Upper lobe of left lung (tissue), 4 donors: ENCODE data around the gene P2RY13.

Source experiments
- CTCF ChIP-seq, 6 experiments: fragments of 450-650 bp in 4 of 6; fragments of 200-600 bp in 2 of 6; sonication (generic) in 2 of 6; IDR thresholded peaks; one replicate each; pipeline ENCODE4 v1.5.1; 2016 to 2019; ENCODE audit warnings: antibody characterized with exemption in 6 of 6
- POLR2A ChIP-seq, 4 donors: fragments of 450-650 bp; IDR thresholded peaks; one replicate each; pipeline ENCODE4 v1.5.1; 2016 to 2017; ENCODE audit warnings: antibody characterized with exemption in 4 of 4, mild to moderate bottlenecking in 2 of 4
- POLR2AphosphoS5 ChIP-seq, 2 donors: sonication (generic); formaldehyde crosslinking; IDR thresholded peaks; one replicate each; pipeline ENCODE4 v1.5.1; 2017; ENCODE audit warnings: antibody characterized with exemption in 2 of 2

GRCh38 chr3:151366993-151367392 lies 37.6 kb upstream of the P2RY13 start:
- no peak for TF ChIP-seq CTCF (IDR thresholded peaks at IDR 0.05)
- TF ChIP-seq POLR2AphosphoS5 (IDR thresholded peaks at IDR 0.05): no peak
- no peak for TF ChIP-seq POLR2A (IDR thresholded peaks at IDR 0.05)
